Skin epidermis (tissue), 12 donors: ENCODE data around the gene MYCBPAP.
A peak's percentile ranks its signal among the peaks of the same experiment; 100 is the strongest.

Source experiments
- H3K27ac ChIP-seq, 21 experiments: fragments of 200-600 bp; sonication (generic) in 11 of 21; one replicate each; pipeline ENCODE4 v1.5.0; 2020; ENCODE audit warnings: mild to moderate bottlenecking in 3 of 21, inconsistent platforms in 2 of 21, moderate library complexity in 2 of 21
- H3K4me3 ChIP-seq, 7 experiments: fragments of 200-600 bp; sonication (generic) in 2 of 7; one replicate each; pipeline ENCODE4 v1.5.0; 2020; ENCODE audit warnings: inconsistent platforms in 2 of 7, mild to moderate bottlenecking in 2 of 7, moderate library complexity in 1 of 7

The MYCBPAP gene

GRCh38 chr17:50483266-50483665, 25.0 kb upstream of the MYCBPAP start:
- no peak overlapping the region for H3K4me3 ChIP-seq
- peak overlapping the region in 11 of 21 experiments; percentile 3 to 83 (median 51) for H3K27ac ChIP-seq

- Histone ChIP-seq H3K27ac (no peak overlapping the region), H3K4me3 (no peak overlapping the region)
These were observed 23.7 kb upstream of the MYCBPAP start for GRCh38 chr17:50484386-50485155.

DNA sequence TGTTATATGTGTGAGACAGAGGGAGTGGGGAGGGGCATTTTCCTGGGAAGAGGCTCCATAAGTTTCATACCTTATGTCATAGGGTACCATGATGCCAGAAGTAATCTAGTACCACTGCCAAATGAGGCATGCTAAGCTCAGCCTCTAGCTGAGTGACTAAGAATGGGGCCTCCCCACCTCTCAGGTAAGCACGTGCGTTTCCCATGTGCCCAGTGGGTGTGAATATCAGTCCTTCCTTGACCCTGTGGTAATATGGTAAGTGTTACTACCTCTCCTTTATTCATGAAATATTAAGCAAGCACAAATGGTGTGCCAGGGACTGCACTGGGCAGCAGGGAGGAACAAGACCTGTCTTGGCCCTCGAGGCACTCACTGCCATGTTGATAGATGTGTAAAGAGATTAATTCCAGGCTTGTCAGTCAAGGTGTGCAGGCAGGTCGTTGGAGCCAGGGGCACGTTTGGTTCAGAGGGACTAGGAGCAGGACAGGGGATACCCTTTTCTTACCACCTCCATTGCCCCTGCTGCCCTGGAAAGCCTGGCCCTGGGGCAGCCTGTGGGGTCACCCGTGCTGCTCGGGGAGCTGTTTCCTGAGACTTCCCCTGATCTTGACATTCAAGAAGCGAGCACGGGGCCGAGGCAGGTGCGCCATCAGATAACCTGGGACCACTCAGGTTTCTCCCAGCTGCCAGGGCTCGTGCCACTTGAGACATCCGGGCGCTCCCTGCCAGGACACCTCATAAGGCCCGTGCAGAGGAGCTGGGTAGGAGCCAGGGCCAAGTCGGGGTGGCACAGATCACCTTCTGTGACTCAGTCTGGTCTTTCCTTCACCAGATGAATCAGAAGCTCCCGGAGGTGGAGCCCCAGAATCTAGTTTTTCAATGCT, 20.8 kb upstream of the MYCBPAP start:
- Histone ChIP-seq H3K4me3 (no peak overlapping the region), H3K27ac (peak overlapping the region in 9 of 21 experiments; percentile 4 to 63 (median 45))

DNA sequence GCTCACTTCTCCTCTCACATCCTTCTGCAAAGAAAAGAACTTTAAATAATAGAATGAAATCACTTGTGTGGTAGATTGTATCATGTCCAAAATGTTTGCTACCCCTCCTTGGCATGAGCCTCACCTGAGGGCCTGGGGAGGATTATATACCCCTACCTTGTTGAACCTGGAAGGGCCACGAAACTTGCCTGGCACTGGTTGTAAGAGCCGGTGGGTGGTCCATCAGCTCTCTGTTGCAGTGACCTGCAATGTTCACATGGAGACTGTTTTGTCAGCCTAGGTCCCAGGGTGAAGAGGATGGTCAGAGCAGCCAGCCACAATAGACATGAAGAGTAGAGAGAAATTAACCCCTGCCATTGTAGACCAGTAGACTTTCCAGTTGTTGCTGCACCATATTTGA, 19.4 kb upstream of the MYCBPAP start:
- Histone ChIP-seq H3K4me3 (no peak overlapping the region), H3K27ac (no peak overlapping the region)

DNA sequence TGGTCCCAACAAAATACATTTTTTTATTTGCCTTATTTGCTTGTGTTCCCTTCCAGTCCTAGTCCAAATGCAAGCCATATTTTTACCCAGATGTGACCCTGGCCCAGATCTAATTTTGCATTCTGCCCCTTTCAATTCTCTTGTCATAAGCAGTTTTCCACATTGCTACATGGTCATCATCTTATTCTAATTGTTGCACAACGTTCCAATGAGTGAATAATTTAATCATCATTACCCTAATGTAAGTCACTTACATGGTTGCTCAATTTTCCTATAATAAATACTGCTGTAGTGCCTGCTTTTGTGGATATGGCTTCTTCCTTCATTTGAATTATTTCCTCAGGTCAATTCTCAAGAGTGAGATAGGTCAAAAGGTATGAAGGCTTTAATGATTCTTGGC, 16.7 kb upstream of the MYCBPAP start:
- no peak overlapping the region for H3K27ac ChIP-seq

DNA sequence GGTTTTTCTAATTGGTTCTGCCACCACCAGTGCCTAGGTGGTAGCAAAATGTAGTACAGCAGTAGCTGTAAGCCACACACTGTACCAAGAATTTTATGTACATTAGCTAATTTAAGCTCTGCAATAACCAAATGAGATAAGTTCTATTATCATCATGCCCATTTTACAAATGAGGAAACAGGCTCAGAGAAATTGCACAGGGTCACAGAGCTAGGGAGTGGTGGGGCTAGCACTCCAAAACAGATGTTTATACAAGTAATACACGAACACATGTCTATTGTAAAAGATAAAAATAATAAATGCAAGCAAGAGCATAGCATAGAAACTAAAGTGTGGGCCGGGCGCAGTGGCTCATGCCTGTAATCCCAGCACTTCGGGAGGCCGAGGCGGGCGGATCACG, 16.0 kb upstream of the MYCBPAP start:
- no peak overlapping the region for H3K27ac ChIP-seq

More for the DNA sequence above, 16.7 kb upstream of the MYCBPAP start:
- no peak overlapping the region for H3K4me3 ChIP-seq

DNA sequence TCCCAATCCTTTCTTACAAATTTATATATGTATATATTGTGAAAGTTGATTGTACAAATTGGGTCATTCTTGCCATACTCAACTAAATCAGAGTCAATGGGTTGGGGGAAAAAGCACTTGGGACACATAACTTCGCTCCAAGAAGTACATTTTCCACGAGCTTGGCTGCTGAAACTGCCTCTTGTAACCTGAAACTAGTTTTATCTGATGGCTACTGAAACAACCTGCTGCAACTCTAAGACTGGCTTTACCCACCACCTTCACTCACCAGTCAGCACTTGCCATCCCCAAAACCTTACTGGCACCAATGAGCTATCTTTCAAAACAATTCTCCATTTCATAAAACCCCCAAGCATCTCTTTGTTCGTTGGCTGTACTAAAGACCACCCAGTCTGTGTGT, 14.5 kb upstream of the MYCBPAP start:
- Histone ChIP-seq H3K4me3 (no peak overlapping the region), H3K27ac (no peak overlapping the region)

More for the DNA sequence above, 16.0 kb upstream of the MYCBPAP start:
- H3K4me3 ChIP-seq, result no peak overlapping the region

- no peak overlapping the region for H3K27ac ChIP-seq
- H3K4me3 ChIP-seq, result no peak overlapping the region
These were observed 12.9 kb upstream of the MYCBPAP start for GRCh38 chr17:50495217-50495823.

- Histone ChIP-seq H3K4me3 (no peak overlapping the region), H3K27ac (no peak overlapping the region)
These were observed 12.3 kb upstream of the MYCBPAP start for GRCh38 chr17:50495918-50496317.

DNA sequence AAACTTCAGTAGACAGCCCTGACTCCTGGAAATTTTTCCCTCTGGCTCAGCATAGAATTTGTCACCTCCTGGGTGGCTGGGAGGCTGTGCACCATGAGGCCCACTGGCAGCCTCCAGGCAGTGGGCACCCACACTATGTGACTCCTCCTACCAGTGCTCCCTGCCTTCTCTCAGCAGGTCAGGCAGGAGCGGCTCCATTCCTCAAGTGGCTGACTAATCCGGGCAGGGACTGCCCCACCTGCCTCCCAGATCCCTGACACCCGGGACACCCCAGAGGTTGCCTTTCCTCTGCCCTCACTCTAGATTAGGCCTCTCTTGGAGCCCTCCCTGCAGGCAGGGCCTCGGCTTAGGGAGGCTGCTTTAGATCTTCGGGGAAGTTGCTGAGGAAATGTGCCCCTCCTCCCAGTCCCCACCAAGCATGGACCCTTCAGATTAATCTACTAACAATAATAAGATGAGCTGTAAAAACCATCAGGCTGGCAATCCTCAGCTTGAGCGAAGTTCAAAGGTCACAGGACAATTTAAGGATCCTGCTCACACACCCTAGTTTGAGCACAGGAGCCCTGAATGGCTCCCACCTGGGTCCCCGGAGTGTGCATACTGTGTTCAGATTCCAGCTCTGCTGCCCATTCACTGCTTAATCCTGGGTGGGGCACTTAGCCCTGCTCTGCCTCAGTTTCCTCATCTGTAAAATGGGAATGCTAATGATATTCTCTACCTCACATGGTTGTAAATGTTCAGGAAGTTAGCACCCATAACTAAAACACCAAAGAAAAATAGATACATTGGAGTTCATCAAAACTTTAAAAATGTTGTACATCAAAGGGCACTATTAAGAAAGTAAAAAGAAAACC, 10.0 kb upstream of the MYCBPAP start:
- Histone ChIP-seq H3K4me3 (no peak overlapping the region), H3K27ac (peak overlapping the region in 3 of 21 experiments; percentile 16 to 49 (median 31))

GRCh38 chr17:50499270-50499669, 9.0 kb upstream of the MYCBPAP start:
- Histone ChIP-seq H3K4me3 (no peak overlapping the region), H3K27ac (no peak overlapping the region)

DNA sequence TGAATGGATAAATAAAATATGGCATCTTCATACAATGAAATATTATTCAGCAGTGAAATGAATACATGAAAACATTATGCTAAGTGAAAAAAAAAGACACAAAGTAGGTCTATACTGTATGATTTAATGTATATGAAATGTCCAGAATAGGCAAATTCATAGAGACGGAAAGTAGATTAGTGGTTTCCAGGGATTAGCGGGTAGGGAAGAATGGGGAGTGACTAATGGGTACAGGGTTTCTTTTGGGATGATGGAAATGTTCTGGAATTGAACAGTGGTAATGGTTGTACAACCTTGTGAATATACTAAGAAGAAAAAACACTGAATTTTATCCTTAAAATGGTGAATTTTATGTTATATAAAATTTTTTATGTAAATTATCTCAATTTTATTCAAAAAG, 8.5 kb upstream of the MYCBPAP start:
- Histone ChIP-seq H3K27ac (no peak overlapping the region), H3K4me3 (no peak overlapping the region)

- no peak overlapping the region for H3K4me3 ChIP-seq
- no peak overlapping the region for H3K27ac ChIP-seq
These were observed 7.2 kb upstream of the MYCBPAP start for GRCh38 chr17:50501054-50501453.

DNA sequence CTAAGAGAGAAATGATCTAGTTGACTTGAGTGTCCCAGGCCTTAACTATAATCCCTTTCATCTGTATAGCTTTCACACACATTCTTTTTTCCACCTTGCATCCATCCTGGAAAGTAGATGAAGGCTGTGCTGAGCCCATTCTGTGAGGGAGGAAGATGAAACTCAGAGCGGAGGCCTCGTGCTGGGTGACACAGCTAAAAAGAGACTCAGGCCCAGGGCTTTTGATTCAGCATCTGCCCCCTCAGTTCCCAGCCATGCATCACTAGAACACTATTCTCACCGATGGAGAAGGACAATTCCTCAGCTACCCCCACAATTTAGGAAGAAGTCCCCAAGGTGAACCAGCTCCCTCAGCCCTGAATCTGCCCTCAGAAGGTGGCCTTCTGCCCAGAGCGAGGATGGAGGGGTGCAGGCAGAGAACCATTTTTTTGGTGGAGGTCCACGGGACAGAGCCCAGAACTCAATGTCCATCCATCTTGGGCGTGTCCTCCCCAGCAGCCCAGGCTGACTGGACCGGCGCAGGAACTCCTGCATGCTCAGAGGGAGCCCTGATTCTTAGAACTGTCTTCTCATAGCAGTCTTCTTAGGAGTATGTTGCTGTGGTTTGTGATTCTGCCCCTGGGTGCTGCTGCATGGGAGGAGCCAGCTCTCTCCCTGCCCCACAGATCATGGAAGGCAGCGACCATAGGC, 5.8 kb upstream of the MYCBPAP start:
- H3K4me3 ChIP-seq, result no peak overlapping the region
- no peak overlapping the region for H3K27ac ChIP-seq

DNA sequence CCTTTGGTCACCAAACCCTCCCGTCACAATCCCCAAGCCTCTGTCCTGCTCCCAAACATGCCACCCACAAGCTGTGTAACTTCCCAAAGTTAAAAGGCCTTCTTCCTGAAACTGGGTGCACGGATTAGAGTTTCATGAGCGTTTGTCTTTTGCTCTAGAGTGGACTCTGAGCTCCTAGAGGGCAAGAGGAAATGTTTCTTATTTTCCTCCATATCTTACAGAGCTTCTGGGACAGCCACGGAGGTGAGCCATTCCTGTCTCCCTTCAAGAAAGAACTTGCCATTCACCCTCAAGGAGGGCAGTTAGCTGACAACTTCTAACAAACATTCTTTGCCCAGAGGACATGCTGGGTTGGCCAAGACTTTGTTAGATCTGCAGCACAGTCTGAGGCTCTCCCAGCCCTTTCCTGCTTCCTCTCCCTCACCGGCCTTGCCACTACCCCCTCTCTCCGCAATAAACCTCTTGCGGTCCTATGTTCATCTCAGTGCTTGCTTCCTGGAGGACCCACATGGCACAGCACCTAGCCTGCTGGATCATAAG, 2.6 kb upstream of the MYCBPAP start:
- H3K27ac ChIP-seq, result no peak overlapping the region
- no peak overlapping the region for H3K4me3 ChIP-seq

DNA sequence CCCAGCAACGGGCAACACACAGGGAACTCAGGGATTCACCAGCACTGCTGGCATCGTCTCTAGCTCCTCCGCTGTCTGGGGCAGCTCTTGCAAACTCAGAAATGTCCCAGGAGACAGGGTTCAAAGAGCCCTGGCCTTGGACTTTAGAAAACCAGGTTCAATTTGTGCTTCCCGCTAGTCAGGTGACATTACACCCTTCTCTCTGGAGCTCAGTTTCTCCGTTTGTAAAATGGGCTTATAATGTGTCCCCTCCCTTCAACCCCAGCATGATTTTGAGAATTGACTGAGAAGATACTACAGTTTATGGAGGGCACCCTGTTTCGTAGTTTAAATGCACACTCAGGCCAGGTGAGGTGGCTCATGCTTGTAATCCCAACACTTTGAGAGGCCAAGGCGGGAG, 1.9 kb upstream of the MYCBPAP start:
- Histone ChIP-seq H3K27ac (no peak overlapping the region), H3K4me3 (no peak overlapping the region)

- H3K27ac ChIP-seq, result peak overlapping the region in 20 of 21 experiments; percentile 66 to 94 (median 72)
- H3K4me3 ChIP-seq, result peak overlapping the region; percentile 42 to 66 (median 52)
These were observed 578 bp downstream of the MYCBPAP start for GRCh38 chr17:50508573-50509460.

GRCh38 chr17:50511058-50511457, 2.8 kb downstream of the MYCBPAP start:
- Histone ChIP-seq H3K27ac (peak overlapping the region in 3 of 21 experiments; percentile 13 to 52 (median 14)), H3K4me3 (no peak overlapping the region)
